Breast epithelium (tissue), 4 donors: Measurements from ENCODE around the gene CCDC33. TPM values are rescaled to one million over a fixed set of nuclear protein-coding genes. Genes with fewer than 3 reads are reported as not detected.

Experiments used
- DNase-seq, 2 donors: peaks; one replicate each; pipeline ENCODE4 v3.0.0-alpha.2; 2019; ENCODE audit warnings: low spot score in 2 of 2
- H3K27ac ChIP-seq, 2 donors: fragments of 200-600 bp; sonication (generic) in 1 of 2; one replicate each; pipeline ENCODE4 v1.5.1; 2016 to 2019; ENCODE audit warnings: mild to moderate bottlenecking in 1 of 2
- H3K27me3 ChIP-seq, 2 donors: fragments of 200-600 bp; sonication (generic) in 1 of 2; one replicate each; pipeline versions ENCODE4 v1.5.1 to v1.6.0; 2017 to 2019; ENCODE audit warnings: control low read depth in 1 of 2, mild to moderate bottlenecking in 1 of 2
- H3K36me3 ChIP-seq: fragments of 200-600 bp; one replicate; pipeline ENCODE4 v1.5.1; 2019
- H3K4me1 ChIP-seq, 2 donors: fragments of 200-600 bp; sonication (generic); one replicate each; pipeline ENCODE4 v1.5.1; 2016 to 2019; ENCODE audit warnings: control low read depth in 1 of 2
- H3K4me3 ChIP-seq, 3 donors: fragments of 200-600 bp; sonication (generic); 1 replicate in 2 of 3; 2 replicates in 1 of 3; pipeline ENCODE4 v1.5.1; 2016 to 2019; ENCODE audit warnings: mild to moderate bottlenecking in 3 of 3, moderate library complexity in 2 of 3
- H3K9me3 ChIP-seq, 2 donors: fragments of 200-600 bp; sonication (generic) in 1 of 2; one replicate each; pipeline ENCODE4 v1.5.1; 2016 to 2019; ENCODE audit warnings: control low read depth in 1 of 2
- POLR2A ChIP-seq: fragments of 450-650 bp; IDR thresholded peaks from one replicate; pipeline ENCODE4 v1.6.1; 2016; ENCODE audit warnings: antibody characterized with exemption, mild to moderate bottlenecking, moderate library complexity
- POLR2AphosphoS5 ChIP-seq, 3 donors: sonication (generic); formaldehyde crosslinking; IDR thresholded peaks; one replicate each; pipeline ENCODE4 v1.6.1; 2017; ENCODE audit warnings: antibody characterized with exemption in 3 of 3
- intact Hi-C: fragments of 100-400 bp; cut with DNase I; formaldehyde crosslinking; loops from one replicate; pipeline ENCODE4 v1.15.1; 2023; ENCODE audit warnings: low total_unique reads
- total RNA-seq, 3 donors: library from RNA; depleted of rRNA; stranded (reverse); fragments of >200 nt; gene quantifications; one replicate each; pipeline ENCODE4 v1.1.0, GENCODE V29; 2016
- TF ChIP-seq, protein P1 (sequence below), 3 donors: fragments of 450-650 bp; IDR thresholded peaks; one replicate each; pipeline ENCODE4 v1.5.1; 2016 to 2017; ENCODE audit warnings: antibody characterized with exemption in 3 of 3, mild to moderate bottlenecking in 3 of 3, moderate library complexity in 3 of 3

CCDC33 gene
- total RNA-seq, 3 donors from 2014 or later = 0.33 TPM; not detected in 2

GRCh38 chr15:74205582-74205947 lies 30.6 kb upstream of the CCDC33 start:
- Histone ChIP-seq H3K36me3 (no peaks in the 10 kb centered on the region), H3K27me3 (no peaks in the 10 kb centered on the region), H3K4me3 (no peak overlapping the region), H3K4me1 (peaks cover 4 to 6% of the 10 kb centered on the region in 2 donors), H3K9me3 (no peaks in the 10 kb centered on the region), H3K27ac (no peak overlapping the region)
- DNase-seq = no peak
- intact Hi-C loops = no loop called here
- no peak for TF ChIP-seq POLR2AphosphoS5 (IDR thresholded peaks at IDR 0.05)
- TF ChIP-seq, protein P1, sequence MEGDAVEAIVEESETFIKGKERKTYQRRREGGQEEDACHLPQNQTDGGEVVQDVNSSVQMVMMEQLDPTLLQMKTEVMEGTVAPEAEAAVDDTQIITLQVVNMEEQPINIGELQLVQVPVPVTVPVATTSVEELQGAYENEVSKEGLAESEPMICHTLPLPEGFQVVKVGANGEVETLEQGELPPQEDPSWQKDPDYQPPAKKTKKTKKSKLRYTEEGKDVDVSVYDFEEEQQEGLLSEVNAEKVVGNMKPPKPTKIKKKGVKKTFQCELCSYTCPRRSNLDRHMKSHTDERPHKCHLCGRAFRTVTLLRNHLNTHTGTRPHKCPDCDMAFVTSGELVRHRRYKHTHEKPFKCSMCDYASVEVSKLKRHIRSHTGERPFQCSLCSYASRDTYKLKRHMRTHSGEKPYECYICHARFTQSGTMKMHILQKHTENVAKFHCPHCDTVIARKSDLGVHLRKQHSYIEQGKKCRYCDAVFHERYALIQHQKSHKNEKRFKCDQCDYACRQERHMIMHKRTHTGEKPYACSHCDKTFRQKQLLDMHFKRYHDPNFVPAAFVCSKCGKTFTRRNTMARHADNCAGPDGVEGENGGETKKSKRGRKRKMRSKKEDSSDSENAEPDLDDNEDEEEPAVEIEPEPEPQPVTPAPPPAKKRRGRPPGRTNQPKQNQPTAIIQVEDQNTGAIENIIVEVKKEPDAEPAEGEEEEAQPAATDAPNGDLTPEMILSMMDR (IDR thresholded peaks at IDR 0.05) = no peak
- no peak for TF ChIP-seq POLR2A

- no peak overlapping the region for H3K4me3 ChIP-seq
- H3K9me3 ChIP-seq = no peaks in the 10 kb centered on the region
- peaks cover 0 to 6% of the 10 kb centered on the region in 2 donors for H3K4me1 ChIP-seq
- no peaks in the 10 kb centered on the region for H3K27me3 ChIP-seq
- intact Hi-C loops = no loop called here
- peak overlapping the region in 1 of 2 donors; percentile 32 for H3K27ac ChIP-seq
- no peaks in the 10 kb centered on the region for H3K36me3 ChIP-seq
- no peak for DNase-seq
- TF ChIP-seq POLR2A (no peak), POLR2AphosphoS5 (IDR thresholded peaks at IDR 0.05) (no peak)
- TF ChIP-seq, protein P1 (IDR thresholded peaks at IDR 0.05) = no peak
Observed at GRCh38 chr15:74206801-74207281, 29.3 kb upstream of the CCDC33 start.

DNA sequence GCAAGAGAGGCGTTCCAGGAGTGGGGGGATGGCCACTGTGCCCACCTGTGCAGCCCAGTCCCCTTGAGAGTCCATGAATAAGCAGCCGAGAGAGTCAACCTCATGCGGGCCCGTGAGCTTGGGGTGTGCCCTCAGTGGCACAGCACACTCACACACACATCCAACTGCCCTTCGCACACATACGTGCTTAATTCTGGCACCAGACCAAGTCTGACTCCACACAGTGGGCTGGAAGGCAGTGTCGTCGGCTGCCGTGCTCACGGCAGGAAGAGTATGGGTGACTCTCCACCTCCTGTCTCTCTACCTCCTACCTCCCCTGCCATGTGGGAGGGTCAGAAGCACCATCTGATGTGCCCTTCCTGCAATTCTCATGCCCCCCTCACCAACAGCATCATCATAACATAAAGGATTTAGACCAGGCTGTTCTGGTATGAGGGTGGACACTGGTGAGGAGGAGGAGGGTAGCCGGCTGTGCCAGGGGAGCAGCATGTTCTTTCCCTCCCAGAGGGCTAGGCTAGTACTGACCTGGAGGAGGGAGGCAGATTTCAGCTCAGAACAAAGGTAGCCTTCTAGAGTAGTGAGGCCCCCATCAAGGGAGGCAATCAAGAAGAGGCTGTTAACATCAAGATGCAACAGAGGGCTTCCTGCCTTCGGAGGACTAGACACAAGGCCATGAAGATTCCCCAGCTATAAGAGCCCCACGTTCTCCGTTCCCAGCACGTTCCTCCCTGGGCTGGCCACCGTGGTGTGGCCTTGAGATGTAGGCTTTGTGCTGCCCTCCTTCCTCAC lies 28.3 kb upstream of the CCDC33 start:
- Histone ChIP-seq H3K27me3 (no peaks in the 10 kb centered on the region), H3K4me3 (no peak overlapping the region), H3K36me3 (no peaks in the 10 kb centered on the region), H3K27ac (no peak overlapping the region), H3K9me3 (no peaks in the 10 kb centered on the region), H3K4me1 (peaks cover 0 to under 1% of the 10 kb centered on the region in 2 donors)
- intact Hi-C loops = no loop called here
- DNase-seq = no peak
- TF ChIP-seq POLR2AphosphoS5 (IDR thresholded peaks at IDR 0.05) = no peak
- no peak for TF ChIP-seq POLR2A
- TF ChIP-seq, protein P1 (IDR thresholded peaks at IDR 0.05) = no peak

GRCh38 chr15:74208496-74208895 lies 27.6 kb upstream of the CCDC33 start:
- no peak overlapping the region for H3K27ac ChIP-seq
- no peaks in the 10 kb centered on the region for H3K27me3 ChIP-seq
- no peaks in the 10 kb centered on the region for H3K4me1 ChIP-seq
- intact Hi-C loops = no loop called here
- no peak for DNase-seq
- no peaks in the 10 kb centered on the region for H3K9me3 ChIP-seq
- no peak overlapping the region for H3K4me3 ChIP-seq
- no peaks in the 10 kb centered on the region for H3K36me3 ChIP-seq
- no peak for TF ChIP-seq POLR2A

GRCh38 chr15:74208901-74209559 lies 27.1 kb upstream of the CCDC33 start:
- intact Hi-C loops = no loop called here
- Histone ChIP-seq H3K27ac (no peak overlapping the region), H3K4me3 (no peak overlapping the region), H3K36me3 (no peaks in the 10 kb centered on the region), H3K4me1 (no peaks in the 10 kb centered on the region), H3K27me3 (no peaks in the 10 kb centered on the region), H3K9me3 (no peaks in the 10 kb centered on the region)
- no peak for DNase-seq
- no peak for TF ChIP-seq POLR2AphosphoS5 (IDR thresholded peaks at IDR 0.05)
- TF ChIP-seq, protein P1 (IDR thresholded peaks at IDR 0.05) = no peak
- TF ChIP-seq POLR2A = no peak
